SK-N-SH (cell line): Measurements from ENCODE around the gene IL1R2.

Experiments used
- ELF1 ChIP-seq: IDR thresholded peaks from 2 replicates; pipeline ENCODE4 v1.4.0; 2012
- TF ChIP-seq, protein P1 (sequence below): fragments of 200-600 bp; sonication (generic); IDR thresholded peaks from 2 replicates; pipeline ENCODE4 v1.6.1; 2017; ENCODE audit warnings: antibody characterized with exemption, mild to moderate bottlenecking, moderate library complexity

GRCh38 chr2:102027036-102027980, 35.5 kb downstream of the IL1R2 start:
- no peak for TF ChIP-seq ELF1
- TF ChIP-seq, protein P1, sequence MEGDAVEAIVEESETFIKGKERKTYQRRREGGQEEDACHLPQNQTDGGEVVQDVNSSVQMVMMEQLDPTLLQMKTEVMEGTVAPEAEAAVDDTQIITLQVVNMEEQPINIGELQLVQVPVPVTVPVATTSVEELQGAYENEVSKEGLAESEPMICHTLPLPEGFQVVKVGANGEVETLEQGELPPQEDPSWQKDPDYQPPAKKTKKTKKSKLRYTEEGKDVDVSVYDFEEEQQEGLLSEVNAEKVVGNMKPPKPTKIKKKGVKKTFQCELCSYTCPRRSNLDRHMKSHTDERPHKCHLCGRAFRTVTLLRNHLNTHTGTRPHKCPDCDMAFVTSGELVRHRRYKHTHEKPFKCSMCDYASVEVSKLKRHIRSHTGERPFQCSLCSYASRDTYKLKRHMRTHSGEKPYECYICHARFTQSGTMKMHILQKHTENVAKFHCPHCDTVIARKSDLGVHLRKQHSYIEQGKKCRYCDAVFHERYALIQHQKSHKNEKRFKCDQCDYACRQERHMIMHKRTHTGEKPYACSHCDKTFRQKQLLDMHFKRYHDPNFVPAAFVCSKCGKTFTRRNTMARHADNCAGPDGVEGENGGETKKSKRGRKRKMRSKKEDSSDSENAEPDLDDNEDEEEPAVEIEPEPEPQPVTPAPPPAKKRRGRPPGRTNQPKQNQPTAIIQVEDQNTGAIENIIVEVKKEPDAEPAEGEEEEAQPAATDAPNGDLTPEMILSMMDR = no peak
